Smooth muscle cell (in vitro differentiated cells): ENCODE results near the gene KDM7A. TPM values are rescaled to one million over a fixed set of nuclear protein-coding genes. Genes with fewer than 3 reads are reported as not detected.

Source experiments
- DNase-seq: peaks from one replicate; lab custom pipeline; 2025; ENCODE audit not compliant: unreplicated experiment; lab: John Stamatoyannopoulos, UW
- H2AFZ ChIP-seq: fragments of 200-600 bp; sonication (generic); 2 replicates; pipeline ENCODE4 v1.6.0; 2016; ENCODE audit warnings: antibody characterized with exemption, low read depth, mild to moderate bottlenecking
- H3F3A ChIP-seq: fragments of 200-600 bp; sonication (generic); 2 replicates; pipeline ENCODE4 v1.6.0; 2017; ENCODE audit warnings: antibody characterized with exemption, low read depth
- H3K27ac ChIP-seq: fragments of 200-600 bp; sonication (generic); 2 replicates; pipeline ENCODE4 v1.5.1; 2016; ENCODE audit warnings: low read depth, mild to moderate bottlenecking
- H3K27me3 ChIP-seq: fragments of 200-600 bp; sonication (generic); 2 replicates; pipeline ENCODE4 v1.6.1; 2016; ENCODE audit warnings: low read depth, mild to moderate bottlenecking
- H3K36me3 ChIP-seq: fragments of 200-600 bp; sonication (generic); 2 replicates; pipeline ENCODE4 v1.5.1; 2016; ENCODE audit warnings: low read depth
- H3K4me1 ChIP-seq: fragments of 200-600 bp; sonication (generic); 2 replicates; pipeline ENCODE4 v1.5.1; 2016; ENCODE audit warnings: low read depth
- H3K4me2 ChIP-seq: fragments of 200-600 bp; sonication (generic); 2 replicates; pipeline ENCODE4 v1.6.0; 2016; ENCODE audit warnings: mild to moderate bottlenecking
- H3K4me3 ChIP-seq: fragments of 200-600 bp; sonication (generic); 2 replicates; pipeline ENCODE4 v1.5.1; 2016; ENCODE audit warnings: mild to moderate bottlenecking
- H3K79me2 ChIP-seq: fragments of 200-600 bp; sonication (generic); 2 replicates; pipeline ENCODE4 v1.6.0; 2016; ENCODE audit warnings: low read depth, mild to moderate bottlenecking
- H3K9ac ChIP-seq: fragments of 200-600 bp; sonication (generic); 2 replicates; pipeline ENCODE4 v1.6.0; 2016; ENCODE audit warnings: low read depth
- H3K9me3 ChIP-seq: fragments of 200-600 bp; sonication (generic); replicated peaks from 2 replicates; pipeline ENCODE4 v1.5.1; 2016; ENCODE audit warnings: low read depth
- H4K20me1 ChIP-seq: fragments of 200-600 bp; sonication (generic); 2 replicates; pipeline ENCODE4 v1.6.0; 2016; ENCODE audit warnings: low read depth
- WGBS: methylation state at CpG from one replicate; pipeline ENCODE4 v1.1.7; 2016; ENCODE audit warnings: low lambda C conversion rate; 5-methylcytosine and 5-hydroxymethylcytosine counted together
- polyA plus RNA-seq: library from polyadenylated mRNA; unstranded; fragments of >200 nt; fragmentation: Nextera tagmentation; extraction: Ambion mirVana; gene quantifications from 2 replicates; pipeline ENCODE4 v1.2.1, GENCODE V29; 2016
- total RNA-seq: library from RNA; depleted of rRNA; stranded (reverse); fragments of >200 nt; gene quantifications from 2 replicates; pipeline ENCODE4 v1.2.3, GENCODE V29; 2014
- TF ChIP-seq, protein P1 (sequence below): fragments of 200-600 bp; sonication (generic); IDR thresholded peaks from 2 replicates; pipeline ENCODE4 v1.5.1; 2017; ENCODE audit warnings: borderline replicate concordance, mild to moderate bottlenecking, antibody characterized with exemption; ENCODE audit not compliant: insufficient read depth, poor library complexity, severe bottlenecking

KDM7A gene
- total and polyA plus RNA-seq, 2 experiments from 2014 or later: 0.88 to 17.3 TPM

DNA sequence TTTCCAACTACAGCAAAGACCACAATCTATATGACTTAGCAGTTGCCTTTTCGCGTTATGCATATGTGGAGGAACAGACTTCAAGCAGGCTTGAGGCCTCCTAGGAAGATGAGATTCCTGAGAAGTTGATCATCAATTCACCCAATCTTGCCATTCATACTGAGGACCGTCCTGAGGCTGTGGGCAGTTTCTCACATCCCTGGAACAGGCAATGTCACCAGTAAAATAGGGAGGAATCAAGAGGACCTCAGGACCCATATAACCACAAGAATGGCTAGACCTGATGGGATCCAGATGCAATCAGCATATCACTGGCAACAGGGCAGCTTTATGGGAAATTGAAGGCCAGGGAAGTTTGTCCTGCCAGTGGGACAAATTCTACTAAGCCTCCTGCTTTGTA, 17.3 kb downstream of the KDM7A start:
- Histone ChIP-seq H3K4me3 (no peak overlapping the region), H3K9ac (no peak overlapping the region), H3K27ac (peak overlapping the region; percentile 25), H3K4me2 (peak overlapping the region; percentile 54), H3K27me3 (no peaks in the 10 kb centered on the region), H3K4me1 (peaks cover 23% of the 10 kb centered on the region), H3K9me3 (no peaks in the 10 kb centered on the region), H3F3A (peaks cover 3% of the 10 kb centered on the region), H3K79me2 (peaks cover 44% of the 10 kb centered on the region), H2AFZ (no peak overlapping the region), H4K20me1 (peaks cover 42% of the 10 kb centered on the region), H3K36me3 (no peaks in the 10 kb centered on the region)
- 20% methylated on average over 3 of the region's 3 CpGs for WGBS
- TF ChIP-seq, protein P1, sequence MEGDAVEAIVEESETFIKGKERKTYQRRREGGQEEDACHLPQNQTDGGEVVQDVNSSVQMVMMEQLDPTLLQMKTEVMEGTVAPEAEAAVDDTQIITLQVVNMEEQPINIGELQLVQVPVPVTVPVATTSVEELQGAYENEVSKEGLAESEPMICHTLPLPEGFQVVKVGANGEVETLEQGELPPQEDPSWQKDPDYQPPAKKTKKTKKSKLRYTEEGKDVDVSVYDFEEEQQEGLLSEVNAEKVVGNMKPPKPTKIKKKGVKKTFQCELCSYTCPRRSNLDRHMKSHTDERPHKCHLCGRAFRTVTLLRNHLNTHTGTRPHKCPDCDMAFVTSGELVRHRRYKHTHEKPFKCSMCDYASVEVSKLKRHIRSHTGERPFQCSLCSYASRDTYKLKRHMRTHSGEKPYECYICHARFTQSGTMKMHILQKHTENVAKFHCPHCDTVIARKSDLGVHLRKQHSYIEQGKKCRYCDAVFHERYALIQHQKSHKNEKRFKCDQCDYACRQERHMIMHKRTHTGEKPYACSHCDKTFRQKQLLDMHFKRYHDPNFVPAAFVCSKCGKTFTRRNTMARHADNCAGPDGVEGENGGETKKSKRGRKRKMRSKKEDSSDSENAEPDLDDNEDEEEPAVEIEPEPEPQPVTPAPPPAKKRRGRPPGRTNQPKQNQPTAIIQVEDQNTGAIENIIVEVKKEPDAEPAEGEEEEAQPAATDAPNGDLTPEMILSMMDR: no peak
- DNase-seq: no peak

- Histone ChIP-seq H3K36me3 (no peaks in the 10 kb centered on the region), H3K27me3 (no peaks in the 10 kb centered on the region), H3K4me3 (no peak overlapping the region), H3K9me3 (no peaks in the 10 kb centered on the region), H3K4me2 (no peak overlapping the region), H3K27ac (no peak overlapping the region), H3K4me1 (peaks cover 23% of the 10 kb centered on the region), H3F3A (peaks cover 3% of the 10 kb centered on the region), H3K9ac (no peak overlapping the region), H2AFZ (no peak overlapping the region), H3K79me2 (peaks cover 40% of the 10 kb centered on the region), H4K20me1 (peaks cover 62% of the 10 kb centered on the region)
- TF ChIP-seq, protein P1: no peak
- DNase-seq: no peak
- WGBS: 83% methylated on average over 2 of the region's 2 CpGs
Observed at GRCh38 chr7:140156460-140157080, 20.2 kb downstream of the KDM7A start.

- Histone ChIP-seq H3K79me2 (peaks cover 30% of the 10 kb centered on the region), H3K4me3 (no peak overlapping the region), H3K4me2 (no peak overlapping the region), H3K9me3 (no peaks in the 10 kb centered on the region), H3K27ac (no peak overlapping the region), H2AFZ (no peak overlapping the region), H3K4me1 (peaks cover 21% of the 10 kb centered on the region), H3F3A (peaks cover 3% of the 10 kb centered on the region), H3K36me3 (no peaks in the 10 kb centered on the region), H3K9ac (no peak overlapping the region), H4K20me1 (peaks cover 69% of the 10 kb centered on the region), H3K27me3 (no peaks in the 10 kb centered on the region)
- TF ChIP-seq, protein P1: no peak
- 46% methylated on average over 4 of the region's 4 CpGs for WGBS
- no peak for DNase-seq
Observed at GRCh38 chr7:140155428-140155827, 21.4 kb downstream of the KDM7A start.

GRCh38 chr7:140153666-140154161, 23.1 kb downstream of the KDM7A start:
- Histone ChIP-seq H3K79me2 (peaks cover 31% of the 10 kb centered on the region), H3K27ac (no peak overlapping the region)
- WGBS: 90% methylated on average over 7 of the region's 7 CpGs

More at GRCh38 chr7:140153666-140154161, 23.1 kb downstream of the KDM7A start:
- H3K4me2 ChIP-seq: no peak overlapping the region
- DNase-seq: no peak
- TF ChIP-seq, protein P1: no peak
- no peaks in the 10 kb centered on the region for H3K36me3 ChIP-seq
- H4K20me1 ChIP-seq: peaks cover 69% of the 10 kb centered on the region
- no peaks in the 10 kb centered on the region for H3F3A ChIP-seq
- no peaks in the 10 kb centered on the region for H3K27me3 ChIP-seq
- H2AFZ ChIP-seq: no peak overlapping the region
- H3K9ac ChIP-seq: no peak overlapping the region
- no peaks in the 10 kb centered on the region for H3K9me3 ChIP-seq
- no peak overlapping the region for H3K4me3 ChIP-seq
- H3K4me1 ChIP-seq: peaks cover 3% of the 10 kb centered on the region
